K562 (cell line): ENCODE measurements around the gene PDHX. TPM values are rescaled to one million over a fixed set of nuclear protein-coding genes. Genes with fewer than 3 reads are reported as not detected.

Experiments
- ATAC-seq: fragments of 200-7000 bp; cut with Tn5 transposase; 3 replicates; pipeline ENCODE4 v1.9.1; 2020; ENCODE audit warnings: moderate library complexity
- BruUV-seq: library from RNA; stranded (reverse); fragments of 400-500 nt; replicated peaks from 2 replicates; lab custom pipeline; 2021; lab: Mats Ljungman, UMichigan
- CTCF ChIA-PET: fragments of 300-600 bp; formaldehyde crosslinking; extraction: SDS; loops from one replicate; lab custom pipeline; 2021; ENCODE audit warnings: low intra/inter-chr PET ratio; lab: Yijun Ruan, JAX
- POLR2A ChIA-PET: fragments of 300-600, 350-650 bp; sonication (Branson Sonifier 250); formaldehyde crosslinking; extraction: SDS; loops from one replicate; lab custom pipeline; 2021; ENCODE audit warnings: antibody characterized with exemption, inconsistent platforms; lab: Yijun Ruan, JAX
- DNase-seq, 4 experiments: peaks; one replicate each; pipeline versions ENCODE4 v3.0.0 to v3.0.0-alpha.2; 2011 to 2018; ENCODE audit warnings: low spot score in 3 of 4, mixed read lengths in 3 of 4; ENCODE audit errors: extremely low read depth in 1 of 4
- FAIRE-seq: peaks from 2 replicates; lab custom pipeline; 2011; peaks lifted over from hg19 to GRCh38; lab: Jason Lieb, UNC
- H2AFZ ChIP-seq: 2 replicates; pipeline ENCODE4 v1.6.0; 2011; ENCODE audit warnings: low read depth, low read length, control low read depth, inconsistent platforms
- H3K27ac ChIP-seq: fragments of 200-600 bp; 3 replicates; pipeline ENCODE4 v1.8.0; 2011; ENCODE audit warnings: low read depth, mild to moderate bottlenecking, control low read depth, inconsistent platforms, low read length, moderate library complexity, mixed read lengths; ENCODE audit errors: extremely low read depth
- H3K27me3 ChIP-seq, 2 experiments: fragments of 300-600 bp in 1 of 2; 2 replicates in 1 of 2; 3 replicates in 1 of 2; pipeline versions ENCODE4 v1.6.0 to v1.8.0; 2011; ENCODE audit warnings: inconsistent platforms in 2 of 2, low read length in 2 of 2, mild to moderate bottlenecking in 1 of 2, mixed read lengths in 1 of 2, moderate library complexity in 1 of 2; ENCODE audit not compliant: control insufficient read depth in 2 of 2, insufficient read depth in 2 of 2
- H3K36me3 ChIP-seq: fragments of 300-600 bp; 3 replicates; pipeline ENCODE4 v1.8.0; 2011; ENCODE audit warnings: mild to moderate bottlenecking, low read length, inconsistent platforms; ENCODE audit not compliant: control insufficient read depth, insufficient read depth
- H3K4me1 ChIP-seq, 2 experiments: fragments of 200-600 bp in 1 of 2; replicated peaks in 1 of 2; 2 replicates in 1 of 2; 3 replicates in 1 of 2; pipeline versions ENCODE4 v1.5.1 to v1.8.0; 2011; ENCODE audit warnings: inconsistent platforms in 2 of 2, low read length in 2 of 2, mild to moderate bottlenecking in 1 of 2, mixed read lengths in 1 of 2, moderate library complexity in 1 of 2; ENCODE audit not compliant: control insufficient read depth in 2 of 2, insufficient read depth in 2 of 2
- H3K4me2 ChIP-seq: 2 replicates; pipeline ENCODE4 v1.6.1; 2011; ENCODE audit warnings: low read length, control low read depth, inconsistent platforms, mixed read lengths; ENCODE audit not compliant: insufficient read depth
- H3K4me3 ChIP-seq: fragments of 200-600 bp; sonication (generic), shearing (Covaris generic); 2 replicates; pipeline ENCODE4 v1.5.1; 2016; ENCODE audit warnings: control low read depth, inconsistent platforms
- H3K79me2 ChIP-seq: fragments of 200-600 bp; 3 replicates; pipeline ENCODE4 v1.8.0; 2011; ENCODE audit warnings: low read length, inconsistent platforms; ENCODE audit not compliant: control insufficient read depth, insufficient read depth
- H3K9ac ChIP-seq, 2 experiments: 2 replicates each; pipeline versions ENCODE4 v1.6.0 to v1.6.1; 2011; ENCODE audit warnings: low read depth in 2 of 2, low read length in 2 of 2, control low read depth in 1 of 2, inconsistent platforms in 1 of 2, mild to moderate bottlenecking in 1 of 2, mixed read lengths in 1 of 2; ENCODE audit not compliant: insufficient read depth in 1 of 2
- H3K9me1 ChIP-seq: one replicate; pipeline ENCODE4 v1.6.0; 2011; ENCODE audit warnings: inconsistent platforms, mild to moderate bottlenecking, low read length, moderate library complexity; ENCODE audit not compliant: control insufficient read depth, insufficient read depth
- H3K9me3 ChIP-seq: replicated peaks from 2 replicates; pipeline ENCODE4 v1.5.1; 2011; ENCODE audit warnings: low read depth, low read length, inconsistent platforms; ENCODE audit not compliant: control insufficient read depth, insufficient read depth
- H4K20me1 ChIP-seq: replicated peaks from 2 replicates; pipeline ENCODE4 v1.6.1; 2011; ENCODE audit warnings: low read length, inconsistent platforms, mixed read lengths; ENCODE audit not compliant: control insufficient read depth, insufficient read depth
- FOXJ3 ChIP-seq: sonication (generic); formaldehyde crosslinking; IDR thresholded peaks from 2 replicates; pipeline ENCODE4 v1.4.0; 2020; ENCODE audit warnings: mild to moderate bottlenecking, missing genetic modification reagents
- GTF2B ChIP-seq: IDR thresholded peaks from 2 replicates; pipeline ENCODE4 v1.6.1; 2011; ENCODE audit not compliant: insufficient read length; ENCODE audit errors: extremely low read depth
- JUND ChIP-seq, 2 experiments: IDR thresholded peaks; 2 replicates in 1 of 2; 3 replicates in 1 of 2; pipeline ENCODE4 v1.6.1; 2011; ENCODE audit warnings: borderline replicate concordance in 2 of 2, low read depth in 2 of 2, low read length in 2 of 2, improper control_type of control experiment in 1 of 2, missing biosample characterization in 1 of 2, missing genetic modification characterization in 1 of 2, missing genetic modification reagents in 1 of 2
- PYGO2 ChIP-seq: fragments of 450-650 bp; IDR thresholded peaks from 2 replicates; pipeline ENCODE4 v1.6.1; 2016; ENCODE audit warnings: mild to moderate bottlenecking, missing genetic modification characterization, moderate library complexity, missing compliant biosample characterization
- RFX5 ChIP-seq: IDR thresholded peaks from 2 replicates; pipeline ENCODE4 v1.6.1; 2011; ENCODE audit warnings: low read depth, mild to moderate bottlenecking, improper control_type of control experiment, low read length
- SIN3A ChIP-seq, 2 experiments: fragments of 150-350 bp in 1 of 2; IDR thresholded peaks; 2 replicates each; pipeline ENCODE4 v1.6.1; 2011 to 2016; ENCODE audit warnings: borderline replicate concordance in 2 of 2, low read depth in 2 of 2, low read length in 2 of 2, mild to moderate bottlenecking in 2 of 2, moderate library complexity in 2 of 2; ENCODE audit not compliant: control insufficient read depth in 1 of 2
- SP1 ChIP-seq: sonication (generic); formaldehyde crosslinking; IDR thresholded peaks from 2 replicates; pipeline ENCODE4 v1.8.1; 2022; ENCODE audit warnings: mild to moderate bottlenecking, missing genetic modification reagents
- ZBTB1 ChIP-seq: sonication (generic); formaldehyde crosslinking; IDR thresholded peaks from 2 replicates; pipeline ENCODE4 v1.8.1; 2023; ENCODE audit warnings: missing genetic modification reagents, low read depth, mild to moderate bottlenecking, borderline replicate concordance
- ZBTB9 ChIP-seq: fragments of 450-650 bp; formaldehyde crosslinking; IDR thresholded peaks from 2 replicates; pipeline ENCODE4 v1.4.0; 2020; ENCODE audit warnings: mild to moderate bottlenecking, moderate library complexity
- in situ Hi-C: fragments of 300-500 bp; cut with MboI; formaldehyde crosslinking; loops from 4 replicates; pipeline ENCODE4 v1.15.0; 2018; ENCODE audit warnings: inconsistent platforms, mixed read lengths
- intact Hi-C: fragments of 100-400 bp; cut with micrococcal nuclease; formaldehyde crosslinking; loops from 2 replicates; pipeline ENCODE4 v1.14.2; 2022
- polyA plus RNA-seq, 8 experiments: library from polyadenylated mRNA; depleted of rRNA in 4 of 8; stranded (reverse) in 5 of 8; unstranded in 3 of 8; fragments of >200 nt; fragmentation: Nextera tagmentation in 2 of 8; fragmentation: Illumina TruSeq in 1 of 8; extraction: Ambion mirVana in 2 of 8; extraction: Trizol in 1 of 8; gene quantifications; 2 replicates each; pipeline versions ENCODE4 v1.2.1 to v1.2.3, GENCODE V29; 2011 to 2014; ENCODE audit warnings: inconsistent platforms in 1 of 8, missing spikeins in 1 of 8
- total RNA-seq, 7 experiments: library from RNA; depleted of rRNA in 6 of 7; stranded (reverse); fragments of >200 nt in 6 of 7; fragmentation: Illumina TruSeq in 2 of 7; extraction: Trizol in 2 of 7; gene quantifications; 2 replicates each; pipeline versions ENCODE4 v1.2.1 to v1.2.3, GENCODE V29; 2011 to 2021; ENCODE audit warnings: low replicate concordance in 1 of 7

PDHX gene
- total and polyA plus RNA-seq, 9 of the 15 experiments (the other 6 are each of a cell fraction or from before 2014, with no cell fraction given): 20.8 to 43.5 (median 31.2) TPM

- peak; percentile 82; the same call in 1 of the 2 replicates for TF ChIP-seq ZBTB9
- peak; percentile 11; the same call in 1 of the 2 replicates for TF ChIP-seq JUND (IDR thresholded peaks at IDR 0.05; ENCODE audit: borderline replicate concordance, low read depth, low read length)
- TF ChIP-seq JUND (tag; IDR thresholded peaks at IDR 0.05; ENCODE audit: borderline replicate concordance, low read depth, low read length): no peak
Measured at GRCh38 chr11:35041070-35041554, 124.7 kb downstream of the PDHX start (continued).

- ChIA-PET CTCF (no interaction called here), POLR2A (no interaction called here)
- ATAC-seq: no peak
- H3K27me3 ChIP-seq: no peaks in the 10 kb centered on the region
- intact Hi-C loops: no loop called here
- in situ Hi-C loops: no loop called here
- H3K4me1 ChIP-seq: peaks cover 0 to 37% of the 10 kb centered on the region in 2 experiments; a peak in 3 of 5 replicates
- H2AFZ ChIP-seq: no peak overlapping the region
- no peak overlapping the region for H3K4me3 ChIP-seq
- H3K9ac ChIP-seq: no peak overlapping the region
- H4K20me1 ChIP-seq: no peaks in the 10 kb centered on the region
- H3K36me3 ChIP-seq: no peaks in the 10 kb centered on the region
- FAIRE-seq: no peak
- H3K9me3 ChIP-seq: no peaks in the 10 kb centered on the region
- no peak for DNase-seq
- TF ChIP-seq RFX5 (no peak), PYGO2 (tag) (no peak), SIN3A (IDR thresholded peaks at IDR 0.05; ENCODE audit: borderline replicate concordance in 2 of 2, control insufficient read depth in 1 of 2, low read depth in 2 of 2, low read length in 2 of 2) (no peak), SP1 (no peak), GTF2B (no peak), ZBTB1 (no peak), FOXJ3 (CRISPR knock-in tag) (no peak)
- no peak overlapping the region for H3K27ac ChIP-seq
- no TSS peak for BruUV-seq
- H3K9me1 ChIP-seq: no peaks in the 10 kb centered on the region
- H3K79me2 ChIP-seq: no peaks in the 10 kb centered on the region
- no peak overlapping the region for H3K4me2 ChIP-seq
Measured at GRCh38 chr11:35042224-35042623, 125.8 kb downstream of the PDHX start.
